Keratinocyte (primary cell): ENCODE measurements around the gene YWHAE. TPM values are rescaled to one million over a fixed set of nuclear protein-coding genes. Genes with fewer than 3 reads are reported as not detected.
A peak's percentile ranks its signal among the peaks of the same experiment; 100 is the strongest.
"Not testable (repeated sequence)": the region's sequence is repeated elsewhere in the genome, so short reads cannot be mapped to it uniquely, and the experiment has no call there.

ENCODE experiments used
- DNase-seq: peaks from one replicate; pipeline ENCODE4 v3.0.0-alpha.2; 2011; ENCODE audit warnings: low read depth, missing footprints, low spot score
- FAIRE-seq: peaks from 2 replicates; lab custom pipeline; 2011; peaks lifted over from hg19 to GRCh38; lab: Jason Lieb, UNC
- H2AFZ ChIP-seq: 2 replicates; pipeline ENCODE4 v1.6.0; 2012; ENCODE audit warnings: low read length, control low read depth, inconsistent platforms; ENCODE audit not compliant: control insufficient read depth
- H3K27ac ChIP-seq: 2 replicates; pipeline ENCODE4 v1.5.1; 2011; ENCODE audit warnings: low read length; ENCODE audit not compliant: control insufficient read depth, insufficient read depth
- H3K27me3 ChIP-seq: 3 replicates; pipeline ENCODE4 v1.6.0; 2011; ENCODE audit warnings: low read length; ENCODE audit not compliant: control insufficient read depth, insufficient read depth; ENCODE audit errors: extremely low read depth
- H3K36me3 ChIP-seq, 2 experiments: 2 replicates in 1 of 2; 3 replicates in 1 of 2; pipeline ENCODE4 v1.5.1; 2011; ENCODE audit warnings: low read length in 2 of 2, mild to moderate bottlenecking in 1 of 2; ENCODE audit not compliant: control insufficient read depth in 2 of 2, insufficient read depth in 2 of 2; ENCODE audit errors: extremely low read depth in 1 of 2
- H3K4me1 ChIP-seq: 3 replicates; pipeline ENCODE4 v1.5.1; 2011; ENCODE audit warnings: low read length; ENCODE audit not compliant: control insufficient read depth, insufficient read depth; ENCODE audit errors: extremely low read depth
- H3K4me2 ChIP-seq: 3 replicates; pipeline ENCODE4 v1.6.0; 2011; ENCODE audit warnings: low read depth, low read length; ENCODE audit not compliant: control insufficient read depth, insufficient read depth; ENCODE audit errors: extremely low read depth
- H3K4me3 ChIP-seq, 3 experiments: fragments of 200-600 bp in 1 of 3; sonication (generic) in 1 of 3; 2 replicates in 2 of 3; 3 replicates in 1 of 3; pipeline ENCODE4 v1.5.1; 2011 to 2016; ENCODE audit warnings: low read length in 3 of 3, mild to moderate bottlenecking in 3 of 3, control low read depth in 2 of 3, inconsistent platforms in 1 of 3, low read depth in 1 of 3, mixed read lengths in 1 of 3, mixed run types in 1 of 3, moderate library complexity in 1 of 3; ENCODE audit not compliant: control insufficient read depth in 2 of 3, insufficient read depth in 2 of 3; ENCODE audit errors: extremely low read depth in 1 of 3
- H3K79me2 ChIP-seq: 2 replicates; pipeline ENCODE4 v1.6.0; 2012; ENCODE audit warnings: low read length; ENCODE audit not compliant: control insufficient read depth, insufficient read depth
- H3K9ac ChIP-seq: 3 replicates; pipeline ENCODE4 v1.6.0; 2011; ENCODE audit warnings: low read length; ENCODE audit not compliant: control insufficient read depth, insufficient read depth; ENCODE audit errors: extremely low read depth
- H3K9me1 ChIP-seq: 3 replicates; pipeline ENCODE4 v1.6.0; 2011; ENCODE audit warnings: low read length; ENCODE audit not compliant: control insufficient read depth, insufficient read depth; ENCODE audit errors: extremely low read depth
- H3K9me3 ChIP-seq: 2 replicates; pipeline ENCODE4 v1.5.1; 2012; ENCODE audit warnings: low read depth, low read length; ENCODE audit not compliant: control insufficient read depth
- H4K20me1 ChIP-seq: 3 replicates; pipeline ENCODE4 v1.6.0; 2011; ENCODE audit warnings: low read length; ENCODE audit not compliant: control insufficient read depth, insufficient read depth; ENCODE audit errors: extremely low read depth
- CTCF ChIP-seq, 3 experiments: IDR thresholded peaks in 1 of 3; conservative IDR thresholded peaks in 1 of 3; optimal IDR thresholded peaks in 1 of 3; 2 replicates in 2 of 3; 3 replicates in 1 of 3; pipeline versions ENCODE3 to v1.5.1; 2011; ENCODE audit warnings: low read length in 3 of 3, mild to moderate bottlenecking in 3 of 3, moderate library complexity in 2 of 3, control low read depth in 1 of 3, inconsistent platforms in 1 of 3; ENCODE audit not compliant: insufficient read depth in 2 of 3; ENCODE audit errors: extremely low read depth in 1 of 3
- EZH2 ChIP-seq: IDR thresholded peaks from one replicate; pipeline ENCODE4 v1.6.1; 2012; ENCODE audit warnings: inconsistent platforms, mild to moderate bottlenecking, low read length, moderate library complexity
- dilution Hi-C: fragments of 300-500 bp; cut with MboI; formaldehyde crosslinking; loops from one replicate; pipeline ENCODE4 v1.7.0; 2020; ENCODE audit warnings: low sequenced_read_pairs; ENCODE audit not compliant: extremely low pct_ligation_motif_present
- polyA plus RNA-seq, 5 experiments: library from polyadenylated mRNA; depleted of rRNA in 3 of 5; stranded (reverse) in 3 of 5; stranded (forward) in 1 of 5; unstranded in 1 of 5; fragments of >200 nt; gene quantifications; 1 replicate in 1 of 5; 2 replicates in 3 of 5; 3 replicates in 1 of 5; pipeline versions ENCODE4 v1.2.1 to v1.2.3, GENCODE V29; 2011 to 2012; ENCODE audit warnings: missing spikeins in 2 of 5, low read depth in 1 of 5, low replicate concordance in 1 of 5

The YWHAE gene
- polyA plus RNA-seq, 1 donor (not counting 4 experiments of a cell fraction or from before 2014, with no cell fraction given), result 739 TPM

GRCh38 chr17:1398028-1398427 lies 2.0 kb downstream of the YWHAE start:
- TF ChIP-seq EZH2, result no peak
- Histone ChIP-seq H3K9ac (peak overlapping the region; percentile 95), H3K27ac (peak overlapping the region; percentile 93), H3K9me1 (peaks cover 4% of the 10 kb centered on the region), H3K36me3 (peaks cover 2 to 28% of the 10 kb centered on the region in 2 experiments), H3K4me1 (peaks cover 14% of the 10 kb centered on the region), H2AFZ (no peak overlapping the region), H3K4me3 (peak overlapping the region; percentile 98 to 99 (median 99)), H3K9me3 (no peaks in the 10 kb centered on the region), H3K79me2 (peaks cover 70% of the 10 kb centered on the region), H3K4me2 (peak overlapping the region; percentile 99), H3K27me3 (no peaks in the 10 kb centered on the region), H4K20me1 (peaks cover 51% of the 10 kb centered on the region)
- DNase-seq, result no peak
- FAIRE-seq, result no peak
- dilution Hi-C loops, result no loop called here

- H3K4me2 ChIP-seq, H3K27ac ChIP-seq, H3K27me3 ChIP-seq, FAIRE-seq, dilution Hi-C loops, H3K9ac ChIP-seq, H3K4me3 ChIP-seq, H3K9me1 ChIP-seq, H3K9me3 ChIP-seq, DNase-seq, H2AFZ ChIP-seq: not testable (repeated sequence)
- peaks cover 89% of the 10 kb centered on the region for H3K79me2 ChIP-seq
- H4K20me1 ChIP-seq, result peaks cover 69% of the 10 kb centered on the region
- H3K36me3 ChIP-seq, result peaks cover 2 to 28% of the 10 kb centered on the region in 2 experiments
- H3K4me1 ChIP-seq, result peaks cover 16% of the 10 kb centered on the region
Observed at GRCh38 chr17:1395876-1396665, 4.0 kb downstream of the YWHAE start.

- no peak for DNase-seq
- H3K9me1 ChIP-seq, result peaks cover 4% of the 10 kb centered on the region
- H3K9ac ChIP-seq, result no peak overlapping the region
- H4K20me1 ChIP-seq, result peaks cover 89% of the 10 kb centered on the region
- H3K27me3 ChIP-seq, result no peaks in the 10 kb centered on the region
- H3K4me2 ChIP-seq, result no peak overlapping the region
- no peak overlapping the region for H3K27ac ChIP-seq
- H2AFZ ChIP-seq, result no peak overlapping the region
- H3K4me1 ChIP-seq, result peaks cover 16% of the 10 kb centered on the region
- H3K9me3 ChIP-seq, result no peaks in the 10 kb centered on the region
- H3K79me2 ChIP-seq, result peaks cover 100% of the 10 kb centered on the region
- dilution Hi-C loops, result no loop called here
- peaks cover 2 to 17% of the 10 kb centered on the region in 2 experiments for H3K36me3 ChIP-seq
- no peak for FAIRE-seq
- no peak overlapping the region for H3K4me3 ChIP-seq
- TF ChIP-seq CTCF (optimal IDR thresholded peaks at IDR 0.05 in 1 of 3, IDR thresholded peaks at IDR 0.05 in 1 of 3, conservative IDR thresholded peaks at IDR 0.05 in 1 of 3; ENCODE audit: extremely low read depth in 1 of 3, insufficient read depth in 2 of 3, low read length in 3 of 3), result no peak
- no peak for TF ChIP-seq EZH2
Observed at GRCh38 chr17:1391577-1391976, 8.4 kb downstream of the YWHAE start.
